ENCODE measurements around the gene VCL.

Gene VCL

DNA sequence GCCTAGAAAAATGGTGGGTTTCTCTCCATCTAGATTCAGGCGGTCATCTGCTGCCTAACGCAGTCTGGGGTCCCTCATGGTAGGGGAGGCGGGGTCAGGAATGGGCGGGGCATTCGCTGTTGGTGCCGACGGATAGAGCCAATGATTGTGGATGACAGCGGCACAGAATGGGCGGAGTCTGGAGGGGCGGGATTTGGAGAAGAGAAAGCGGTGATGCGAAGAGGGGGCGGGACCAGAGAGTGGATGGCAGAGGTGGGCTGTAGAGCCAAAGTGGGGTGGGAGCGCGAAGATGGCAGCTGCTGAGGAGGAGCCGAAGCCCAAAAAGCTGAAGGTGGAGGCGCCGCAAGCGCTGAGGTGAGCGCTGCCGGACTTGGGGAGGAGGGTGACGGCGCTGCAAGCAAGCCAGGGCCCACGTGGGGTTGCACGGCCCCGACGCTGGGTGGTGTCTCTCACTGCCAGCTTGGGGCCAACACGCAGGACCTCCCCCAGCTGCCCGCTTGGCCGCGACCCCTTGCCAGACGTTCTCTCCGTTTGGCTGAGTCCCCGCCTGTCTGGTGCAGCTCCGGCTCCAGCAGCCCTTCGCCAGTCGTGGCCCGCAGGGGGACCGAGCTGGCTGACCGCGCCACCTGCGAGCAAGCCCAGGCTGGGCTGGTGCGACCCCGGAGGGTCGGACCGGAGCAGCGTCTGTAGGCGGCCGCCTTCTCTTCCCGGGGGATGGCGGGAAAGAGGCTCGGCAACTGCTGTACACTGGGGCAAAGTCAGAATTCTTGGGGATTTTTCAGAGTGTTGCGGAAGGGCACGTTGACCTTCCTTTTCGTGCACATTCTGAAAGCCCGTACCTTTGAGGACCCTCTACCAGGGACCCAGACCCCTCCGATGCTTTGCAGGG lies 153.3 kb downstream of the VCL start, which contains the start of gene ADK:
Gene ADK, plus strand, starts transcription at position 232 of the 889 bp plus-strand sequence. Its CDS starts 58 bp downstream, at position 290.
- peak; percentile 99 to 100 (median 99) for DNase-seq (ENCODE audit: low read depth in 3 of 3)

DNA sequence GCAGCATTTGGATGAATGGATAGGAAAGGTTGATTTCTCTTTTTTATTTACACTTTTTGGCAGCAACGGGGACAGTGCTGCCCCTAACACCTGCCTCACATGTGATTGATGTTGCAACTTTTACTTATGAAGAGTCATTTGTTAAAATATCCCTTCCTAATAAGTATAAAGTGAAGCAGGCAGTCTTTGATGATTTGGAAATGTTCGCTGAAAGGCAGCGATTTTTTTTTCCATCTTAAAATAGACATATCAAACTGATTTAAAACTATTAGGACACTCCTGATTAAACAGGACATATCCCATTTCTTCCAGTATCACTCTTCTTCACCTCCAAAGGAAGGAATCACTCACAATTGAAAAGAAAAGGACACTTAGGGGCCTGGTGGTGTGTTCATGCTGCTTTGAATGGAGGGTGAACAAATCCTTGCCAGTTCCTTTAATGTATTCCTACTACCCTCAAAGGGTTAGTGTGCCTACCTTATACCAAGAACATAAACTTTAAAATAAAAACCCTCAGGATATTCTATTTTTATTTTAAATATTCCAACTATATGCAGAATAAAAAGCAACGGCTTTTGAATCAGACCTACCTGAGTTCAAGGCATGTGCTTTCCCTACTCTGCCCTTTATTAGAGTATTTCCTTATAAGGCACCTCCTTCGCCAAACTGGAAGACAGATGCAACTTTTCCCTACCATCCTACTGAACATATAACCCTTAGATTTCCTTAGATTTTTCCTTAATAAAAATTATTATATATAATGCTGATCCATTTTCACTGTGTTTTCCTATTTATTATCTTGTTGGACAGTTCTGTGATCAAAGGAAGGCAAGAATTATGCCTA lies 154.2 kb downstream of the VCL start:
- no peak for DNase-seq (ENCODE audit: low read depth in 3 of 3)

DNA sequence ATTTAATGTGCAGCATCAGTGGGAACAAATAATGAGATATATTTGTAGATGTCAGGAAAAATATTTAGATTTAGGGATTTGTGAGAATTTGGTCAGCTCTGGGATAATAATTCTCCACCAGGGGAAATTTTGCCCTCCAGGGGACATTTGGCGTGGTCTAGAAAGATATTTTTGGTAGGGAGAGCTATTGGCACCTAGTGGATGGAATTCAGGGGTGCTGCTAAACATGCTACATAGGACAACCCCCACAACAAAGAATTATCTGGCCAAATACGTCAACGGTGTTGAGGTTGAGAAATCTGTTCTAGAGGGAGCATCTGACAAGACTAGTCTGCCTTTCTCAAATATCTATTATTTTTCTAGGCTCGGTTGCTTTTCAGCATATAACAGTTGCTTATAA lies 155.2 kb downstream of the VCL start:
- no peak for DNase-seq (ENCODE audit: low read depth in 3 of 3)

DNA sequence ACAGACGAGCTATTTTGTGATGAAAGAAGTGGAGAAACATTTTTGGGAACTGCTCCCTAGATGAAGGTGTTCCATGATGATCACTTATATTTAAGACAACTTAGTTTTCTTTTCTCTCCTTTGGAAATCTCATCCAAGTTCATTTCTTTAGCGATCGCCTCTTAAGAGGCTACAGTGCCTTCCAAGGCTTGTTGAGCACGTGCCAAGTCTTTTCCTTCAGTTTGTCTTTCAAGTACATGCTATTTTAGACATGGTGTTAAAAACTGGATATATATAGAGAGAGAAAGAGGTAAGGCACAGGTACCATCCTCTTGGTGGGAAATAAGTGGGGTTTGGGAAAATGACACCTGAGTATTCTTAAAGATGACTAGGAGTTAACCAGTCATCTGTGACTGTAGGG lies 155.8 kb downstream of the VCL start:
- DNase-seq (ENCODE audit: low read depth in 3 of 3) = no peak

DNA sequence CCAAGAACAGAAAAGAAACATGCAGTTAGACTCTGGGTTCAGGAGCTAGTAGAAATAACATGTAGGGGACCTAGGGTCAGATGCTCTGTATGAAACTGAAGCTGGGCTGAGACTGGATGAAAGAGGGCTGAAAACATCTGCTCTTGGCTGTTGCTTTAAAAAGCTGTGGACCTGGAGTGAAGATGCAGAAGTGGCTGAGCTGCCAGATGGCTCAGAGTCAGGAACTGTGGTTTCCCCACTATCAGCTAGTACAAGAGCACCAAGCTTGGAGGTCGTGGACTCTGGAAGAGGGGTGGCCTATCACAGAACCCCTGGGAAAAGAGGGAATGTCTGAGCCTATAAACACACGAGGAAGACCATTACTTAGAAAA lies 159.0 kb downstream of the VCL start:
- DNase-seq (ENCODE audit: low read depth in 3 of 3) = no peak

DNA sequence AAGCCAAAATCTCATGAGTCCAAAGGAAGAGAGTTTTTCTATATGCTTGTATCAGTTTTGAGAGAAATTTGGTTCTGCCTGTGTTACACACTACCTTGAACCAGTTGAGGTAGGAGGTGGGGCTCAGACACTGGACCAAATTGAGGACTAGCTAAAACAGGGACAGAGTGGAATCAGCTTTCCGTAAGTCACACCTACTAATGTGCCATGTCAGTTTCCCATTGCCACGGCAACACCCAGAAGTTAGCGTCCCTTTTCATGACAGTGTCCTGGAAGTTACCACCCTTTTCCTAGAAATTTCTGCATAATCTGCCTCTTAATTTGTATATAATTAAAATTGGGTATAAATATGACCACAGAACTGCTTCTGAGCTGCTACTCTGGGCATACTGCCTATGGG lies 162.1 kb downstream of the VCL start:
- no peak for DNase-seq (ENCODE audit: low read depth in 3 of 3)

DNA sequence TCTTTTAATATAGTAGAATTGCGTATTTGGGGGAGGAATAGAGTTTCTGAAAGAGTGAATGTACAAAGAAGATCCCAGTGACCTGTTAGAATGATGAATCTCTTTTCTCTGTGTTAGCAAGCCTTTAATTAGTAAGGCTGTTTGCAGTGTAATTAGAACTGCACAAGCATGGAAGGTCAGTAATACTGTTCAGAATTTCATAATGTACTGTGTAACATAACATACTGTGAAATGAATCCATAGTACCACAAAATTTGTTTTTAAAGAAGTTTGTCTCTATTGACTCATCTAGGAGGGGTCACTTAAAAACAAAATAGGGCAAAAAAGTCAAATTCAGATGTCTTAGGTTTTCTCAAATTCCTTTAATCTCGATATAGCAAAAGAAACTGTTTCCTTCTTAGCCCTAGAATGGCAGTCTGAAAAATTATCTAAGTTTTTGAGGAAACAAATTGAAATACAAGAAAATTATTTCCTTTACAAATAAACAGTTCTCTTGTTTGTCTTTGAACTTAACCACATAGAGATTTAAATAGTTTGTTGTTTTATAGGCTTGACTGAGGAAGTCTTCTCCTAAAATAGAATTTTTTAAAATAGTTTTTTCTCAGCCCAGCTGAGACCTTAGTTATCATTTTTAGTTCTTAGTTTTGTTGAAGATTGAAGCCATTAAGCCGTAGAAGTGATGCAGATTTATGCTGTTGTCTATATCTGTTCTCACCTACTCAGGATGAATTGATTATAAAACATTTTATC lies 165.6 kb downstream of the VCL start:
- DNase-seq (ENCODE audit: low read depth in 3 of 3) = no peak

DNA sequence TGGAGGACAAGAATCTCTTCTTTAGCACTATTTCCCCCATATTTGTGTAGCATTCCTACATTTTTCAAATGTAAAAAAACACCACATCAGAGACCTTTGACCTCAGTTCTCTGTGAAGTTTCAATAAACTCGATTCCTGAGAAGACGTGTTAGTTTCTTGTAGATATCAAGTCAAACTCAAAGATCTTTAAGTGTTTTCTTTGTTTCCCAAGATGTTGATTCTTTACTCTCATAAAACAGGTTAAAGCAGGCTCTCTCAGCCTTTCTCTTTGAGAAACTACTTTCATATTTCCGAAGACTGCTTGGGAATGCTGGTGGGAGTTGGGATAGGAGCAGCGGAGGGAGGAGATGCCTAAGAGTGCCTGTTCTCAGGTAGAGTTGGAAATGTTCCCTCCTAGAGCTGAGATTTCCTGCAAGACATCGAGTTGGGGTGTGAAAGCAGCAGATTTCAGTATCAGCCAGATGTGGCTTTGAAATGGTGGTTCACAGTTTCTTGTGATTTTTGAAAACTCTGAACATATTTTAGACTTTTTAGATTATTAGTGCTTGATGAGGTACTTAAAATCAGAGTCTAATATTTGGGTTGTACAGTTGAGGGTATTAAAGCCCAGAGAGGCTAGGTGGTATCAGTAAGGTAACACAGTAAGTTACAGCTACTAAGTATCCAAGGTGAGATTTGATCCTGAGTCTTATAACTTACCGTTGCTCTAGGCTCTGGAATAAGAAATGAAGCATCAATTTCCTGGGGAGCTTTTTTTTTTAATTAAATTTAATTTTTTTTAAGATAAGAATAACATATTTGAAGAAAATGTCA lies 167.0 kb downstream of the VCL start:
- no peak for DNase-seq (ENCODE audit: low read depth in 3 of 3)

DNA sequence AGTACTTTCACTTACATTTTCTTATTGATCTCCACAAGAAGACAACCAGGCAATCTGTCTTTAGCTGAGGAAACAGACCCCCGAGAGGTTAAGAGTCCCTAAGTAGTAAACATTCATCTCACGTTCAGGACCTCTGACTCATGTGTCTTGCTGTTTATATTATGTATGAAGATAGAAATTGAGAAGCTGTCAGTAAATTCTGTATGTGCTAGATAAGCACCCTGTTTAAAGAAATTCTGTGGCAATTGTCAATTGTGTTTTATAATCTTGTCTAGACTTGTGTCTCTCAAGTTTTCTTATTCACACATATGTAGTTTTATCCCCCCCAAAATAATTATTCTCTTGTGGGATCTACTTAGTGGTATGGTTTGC lies 167.6 kb downstream of the VCL start:
- DNase-seq (ENCODE audit: low read depth in 3 of 3) = no peak

DNA sequence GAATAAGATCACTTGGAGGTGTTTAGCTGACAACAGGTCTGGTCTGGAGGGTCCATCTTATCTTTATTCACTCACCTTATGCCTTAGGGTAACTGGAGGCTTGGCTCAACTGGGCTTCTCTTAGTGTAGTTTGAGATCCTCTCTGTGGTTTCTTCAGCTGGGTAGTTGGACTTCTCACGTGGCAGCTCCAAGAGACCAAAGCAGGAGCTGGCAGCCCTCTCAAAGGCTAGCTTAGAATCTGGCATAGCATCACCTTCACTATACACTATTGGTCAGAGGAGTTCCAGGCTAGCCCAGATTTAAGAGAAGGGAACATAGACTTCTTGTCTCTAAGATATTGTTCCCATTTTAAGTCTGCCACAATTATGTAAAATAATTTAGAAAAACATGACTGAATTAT lies 169.5 kb downstream of the VCL start:
- DNase-seq (ENCODE audit: low read depth in 3 of 3) = no peak
